GM18502 (cell line): ENCODE measurements around the gene ANKRD13A.
A peak's percentile ranks its signal among the peaks of the same experiment; 100 is the strongest.
"Not testable (repeated sequence)": the region's sequence is repeated elsewhere in the genome, so short reads cannot be mapped to it uniquely, and the experiment has no call there.

Source experiments
- ATAC-seq: cut with Tn5 transposase; IDR thresholded peaks from one replicate; pipeline ENCODE4 v1.9.1; 2021; ENCODE audit warnings: mild to moderate bottlenecking; ENCODE audit not compliant: unreplicated experiment, poor library complexity

Gene ANKRD13A

GRCh38 chr12:109982210-109982609 lies 17.0 kb upstream of the ANKRD13A start:
- no peak for ATAC-seq

- no peak for ATAC-seq
These were observed 15.6 kb upstream of the ANKRD13A start for GRCh38 chr12:109983432-109984142.

- ATAC-seq, result not testable (repeated sequence)
These were observed 13.0 kb upstream of the ANKRD13A start for GRCh38 chr12:109986236-109986635.

- ATAC-seq, result no peak
These were observed 11.6 kb upstream of the ANKRD13A start for GRCh38 chr12:109987615-109988014.

GRCh38 chr12:109988274-109988673 lies 11.0 kb upstream of the ANKRD13A start:
- no peak for ATAC-seq

- no peak for ATAC-seq
These were observed 10.3 kb upstream of the ANKRD13A start for GRCh38 chr12:109988903-109989302.

GRCh38 chr12:109989380-109989779 lies 9.8 kb upstream of the ANKRD13A start:
- ATAC-seq, result no peak

- no peak for ATAC-seq
These were observed 7.6 kb upstream of the ANKRD13A start for GRCh38 chr12:109991586-109991985.

GRCh38 chr12:109993091-109993490 lies 6.1 kb upstream of the ANKRD13A start:
- ATAC-seq, result no peak

- no peak for ATAC-seq
These were observed 4.6 kb upstream of the ANKRD13A start for GRCh38 chr12:109994401-109995175.

- ATAC-seq, result no peak
These were observed 3.9 kb upstream of the ANKRD13A start for GRCh38 chr12:109995361-109995685.

- peak; percentile 64 for ATAC-seq
These were observed 3.3 kb upstream of the ANKRD13A start, which contains the start of gene GIT2 for GRCh38 chr12:109995686-109996482. Gene GIT2, minus strand, starts transcription at chr12:109996368. Its CDS starts 144 bp downstream, at chr12:109996224.

- no peak for ATAC-seq
These were observed 2.8 kb upstream of the ANKRD13A start for GRCh38 chr12:109996483-109996853.

GRCh38 chr12:109997393-109997792 lies 1.8 kb upstream of the ANKRD13A start:
- no peak for ATAC-seq

GRCh38 chr12:109998241-109998903 lies 858 bp upstream of the ANKRD13A start:
- no peak for ATAC-seq

GRCh38 chr12:109999649-109999971 lies 380 bp downstream of the ANKRD13A start:
- no peak for ATAC-seq

- no peak for ATAC-seq
These were observed 814 bp downstream of the ANKRD13A start for GRCh38 chr12:109999983-110000505.

GRCh38 chr12:110001596-110001995 lies 2.4 kb downstream of the ANKRD13A start:
- no peak for ATAC-seq

- ATAC-seq, result no peak
These were observed 3.7 kb downstream of the ANKRD13A start for GRCh38 chr12:110002676-110003515.
